Right atrium auricular region (tissue), 2 donors: ENCODE results near the gene CCDC188. TPM values are rescaled to one million over a fixed set of nuclear protein-coding genes. Genes with fewer than 3 reads are reported as not detected.

Source experiments
- DNase-seq: peaks from one replicate; pipeline ENCODE4 v3.0.0-alpha.2; 2019; ENCODE audit warnings: low spot score
- H3K27ac ChIP-seq, 2 donors: fragments of 200-600 bp; sonication (generic); 1 replicate in 1 of 2; 2 replicates in 1 of 2; pipeline ENCODE4 v1.5.1; 2016 to 2019
- H3K27me3 ChIP-seq, 2 donors: fragments of 200-600 bp; sonication (generic); one replicate each; pipeline versions ENCODE4 v1.5.1 to v1.6.0; 2017 to 2019
- H3K36me3 ChIP-seq: fragments of 200-600 bp; sonication (generic); one replicate; pipeline ENCODE4 v1.5.1; 2016
- H3K4me1 ChIP-seq, 2 donors: fragments of 200-600 bp; sonication (generic); one replicate each; pipeline versions ENCODE4 v1.5.1 to v1.6.0; 2017 to 2019
- H3K4me3 ChIP-seq, 2 donors: fragments of 200-600 bp; sonication (generic); 1 replicate in 1 of 2; 2 replicates in 1 of 2; pipeline ENCODE4 v1.5.1; 2017 to 2019; ENCODE audit warnings: mild to moderate bottlenecking in 1 of 2, moderate library complexity in 1 of 2
- H3K9me3 ChIP-seq, 2 donors: fragments of 200-600 bp; sonication (generic); one replicate each; pipeline ENCODE4 v1.5.1; 2019
- CTCF ChIP-seq, 2 donors: fragments of 200-600 bp; sonication (generic); IDR thresholded peaks; one replicate each; pipeline ENCODE4 v1.5.1; 2019; ENCODE audit warnings: antibody characterized with exemption in 2 of 2
- total RNA-seq, 2 donors: library from RNA; depleted of rRNA; stranded (reverse); fragments of >200 nt; gene quantifications; one replicate each; pipeline ENCODE4 v1.1.0, GENCODE V29; 2016

Gene CCDC188
- total RNA-seq, 2 donors from 2014 or later, result 0.43 TPM; not detected in 1

- Histone ChIP-seq H3K4me1 (no peaks in the 10 kb centered on the region), H3K9me3 (no peaks in the 10 kb centered on the region), H3K4me3 (no peak overlapping the region), H3K27ac (no peak overlapping the region), H3K36me3 (no peaks in the 10 kb centered on the region), H3K27me3 (no peaks in the 10 kb centered on the region)
- no peak for TF ChIP-seq CTCF (IDR thresholded peaks at IDR 0.05)
- DNase-seq, result no peak
Observed at GRCh38 chr22:20182365-20182764, 31.5 kb upstream of the CCDC188 start.

- H3K4me1 ChIP-seq, result no peaks in the 10 kb centered on the region
- H3K36me3 ChIP-seq, result no peaks in the 10 kb centered on the region
- no peak overlapping the region for H3K4me3 ChIP-seq
- no peaks in the 10 kb centered on the region for H3K27me3 ChIP-seq
- no peak overlapping the region for H3K27ac ChIP-seq
- no peak for TF ChIP-seq CTCF (IDR thresholded peaks at IDR 0.05)
- no peaks in the 10 kb centered on the region for H3K9me3 ChIP-seq
- DNase-seq, result no peak
Observed at GRCh38 chr22:20181884-20182236, 31.0 kb upstream of the CCDC188 start.

- Histone ChIP-seq H3K27me3 (no peaks in the 10 kb centered on the region), H3K4me1 (no peaks in the 10 kb centered on the region), H3K27ac (no peak overlapping the region), H3K36me3 (no peaks in the 10 kb centered on the region), H3K4me3 (no peak overlapping the region), H3K9me3 (no peaks in the 10 kb centered on the region)
- no peak for DNase-seq
- no peak for TF ChIP-seq CTCF (IDR thresholded peaks at IDR 0.05)
Observed at GRCh38 chr22:20181194-20181883, 30.5 kb upstream of the CCDC188 start.

- Histone ChIP-seq H3K9me3 (no peaks in the 10 kb centered on the region), H3K36me3 (no peaks in the 10 kb centered on the region), H3K27me3 (no peaks in the 10 kb centered on the region), H3K4me3 (no peak overlapping the region), H3K4me1 (no peaks in the 10 kb centered on the region), H3K27ac (no peak overlapping the region)
- no peak for TF ChIP-seq CTCF (IDR thresholded peaks at IDR 0.05)
- DNase-seq, result no peak
Observed at GRCh38 chr22:20180640-20181039, 29.8 kb upstream of the CCDC188 start.

GRCh38 chr22:20180245-20180630 lies 29.4 kb upstream of the CCDC188 start:
- peak in 1 of 2 donors; percentile 14 for TF ChIP-seq CTCF (IDR thresholded peaks at IDR 0.05)
- DNase-seq, result no peak
- Histone ChIP-seq H3K36me3 (no peaks in the 10 kb centered on the region), H3K27me3 (no peaks in the 10 kb centered on the region), H3K4me1 (no peaks in the 10 kb centered on the region), H3K27ac (no peak overlapping the region), H3K9me3 (no peaks in the 10 kb centered on the region), H3K4me3 (no peak overlapping the region)
